Activated CD4-positive, alpha-beta T cell treated with anti-CD3 and anti-CD28 coated beads for 4 hours (primary cell): ENCODE data around the gene SOX5.
"Not testable (repeated sequence)": the region's sequence is repeated elsewhere in the genome, so short reads cannot be mapped to it uniquely, and the experiment has no call there.

ENCODE experiments used
- DNase-seq, 2 donors: peaks; one replicate each; pipeline ENCODE4 v3.0.0-alpha.2; 2020

The SOX5 gene

DNA sequence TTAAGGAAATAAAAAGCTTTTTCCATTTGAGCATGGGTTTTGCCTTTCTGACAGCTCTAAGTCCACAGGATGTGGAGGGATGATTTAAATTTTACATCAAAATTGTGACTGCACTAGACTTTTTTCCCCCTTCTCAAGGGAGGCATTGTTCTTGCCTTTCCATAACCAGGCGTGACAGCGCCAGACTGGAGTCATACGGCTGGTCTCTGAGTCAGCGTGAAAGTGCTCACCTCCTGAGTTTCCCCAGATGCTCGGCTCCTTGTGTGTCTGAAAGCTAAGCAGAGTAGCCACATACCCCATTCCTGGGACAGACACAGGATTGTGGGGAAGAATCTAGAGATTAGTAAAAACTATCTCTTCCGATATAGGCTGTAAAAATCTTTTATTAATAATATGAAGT lies 43.1 kb downstream of the SOX5 start:
- DNase-seq: no peak

DNA sequence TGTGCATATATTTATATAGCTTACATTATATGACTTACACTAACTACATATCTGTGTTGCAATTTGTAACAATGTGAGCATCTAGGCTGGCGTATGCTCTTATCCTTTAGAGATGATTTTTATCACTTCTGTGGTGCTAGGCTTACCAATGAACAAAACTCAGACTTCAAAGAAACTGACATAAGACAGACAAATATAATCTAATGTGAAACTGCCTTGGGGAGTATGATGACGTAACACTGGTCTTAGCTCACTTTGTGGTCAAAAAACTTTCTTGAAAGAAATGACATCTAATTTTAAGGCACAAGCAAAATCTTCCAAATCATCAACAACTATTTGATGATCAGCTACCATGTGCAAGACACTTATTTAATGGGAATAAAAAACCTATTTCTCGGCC lies 50.0 kb downstream of the SOX5 start:
- DNase-seq: no peak

DNA sequence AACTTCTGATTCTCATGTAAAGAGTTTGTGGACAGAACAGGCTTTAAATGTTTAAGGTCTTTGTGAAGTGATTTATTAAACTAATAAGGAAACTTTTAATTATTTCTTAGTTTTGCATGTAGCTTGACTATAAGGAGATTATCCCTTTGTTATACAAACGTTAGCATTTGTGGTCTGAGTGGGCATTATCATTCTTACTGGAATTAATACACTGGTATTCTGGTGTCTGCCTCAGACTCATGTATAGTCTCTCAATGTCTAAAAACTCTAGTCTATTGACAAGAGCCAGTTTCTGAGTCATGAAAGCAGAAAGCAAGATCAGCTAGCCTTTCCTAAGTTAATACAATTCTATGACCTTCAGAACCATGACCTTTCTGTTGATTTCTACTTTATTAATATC lies 51.3 kb downstream of the SOX5 start:
- no peak for DNase-seq

DNA sequence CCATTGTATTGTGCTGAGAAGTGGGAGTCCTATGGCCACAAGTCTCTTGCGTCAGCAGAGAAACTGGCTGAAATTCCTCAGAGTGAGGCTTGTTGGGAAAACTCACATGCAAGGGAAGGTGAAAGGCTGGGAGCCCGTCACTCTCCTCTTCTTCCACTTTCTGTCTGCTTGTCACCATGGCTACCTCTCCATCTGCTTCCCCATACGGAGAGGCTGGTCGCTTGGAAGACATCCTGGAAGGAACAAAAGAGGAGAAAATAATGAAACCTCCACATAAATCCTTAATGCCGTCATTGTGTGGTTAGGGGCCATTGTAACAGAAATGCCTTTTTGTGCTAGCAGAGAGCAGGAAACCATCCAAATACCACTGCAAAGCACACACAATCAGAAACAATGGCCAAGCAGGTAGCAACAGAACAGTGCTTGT lies 53.7 kb downstream of the SOX5 start:
- DNase-seq: no peak

DNA sequence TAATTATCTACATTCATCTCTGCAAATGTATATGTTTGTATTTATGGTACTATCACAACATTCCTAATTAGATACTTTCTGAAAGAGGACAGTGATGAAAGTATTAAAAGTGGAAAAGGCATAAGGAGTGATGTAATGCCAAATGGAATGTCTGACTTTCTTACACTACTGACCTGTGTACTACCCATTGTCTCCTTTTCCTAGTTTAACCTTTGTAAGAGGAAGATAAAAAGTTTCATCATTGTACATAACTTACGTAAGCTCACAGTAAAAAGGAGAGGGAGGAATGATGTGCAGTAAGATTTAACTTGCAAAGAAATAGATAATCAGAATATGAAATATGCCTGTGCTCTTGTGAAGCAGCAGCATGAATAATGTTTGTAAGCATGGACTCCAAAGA lies 55.9 kb downstream of the SOX5 start:
- no peak for DNase-seq

DNA sequence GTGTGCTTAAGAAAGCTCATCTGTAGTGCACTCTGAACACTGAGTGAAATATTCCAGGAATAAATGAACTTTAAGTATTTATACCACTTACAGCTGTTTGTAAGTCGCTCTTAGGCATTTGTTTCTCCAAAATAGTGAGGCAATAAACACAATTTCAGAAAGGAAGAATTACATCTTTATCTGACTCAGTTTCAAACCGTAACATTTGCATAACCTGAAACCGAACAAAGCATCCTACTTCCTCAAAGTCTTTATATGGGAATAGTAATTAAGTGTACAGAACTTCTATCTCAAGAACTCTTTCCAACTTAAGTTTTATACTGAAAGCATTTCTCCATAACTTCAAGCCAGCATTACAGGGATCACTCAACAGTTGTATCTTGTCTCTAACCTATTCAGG lies 58.4 kb downstream of the SOX5 start:
- DNase-seq: no peak

DNA sequence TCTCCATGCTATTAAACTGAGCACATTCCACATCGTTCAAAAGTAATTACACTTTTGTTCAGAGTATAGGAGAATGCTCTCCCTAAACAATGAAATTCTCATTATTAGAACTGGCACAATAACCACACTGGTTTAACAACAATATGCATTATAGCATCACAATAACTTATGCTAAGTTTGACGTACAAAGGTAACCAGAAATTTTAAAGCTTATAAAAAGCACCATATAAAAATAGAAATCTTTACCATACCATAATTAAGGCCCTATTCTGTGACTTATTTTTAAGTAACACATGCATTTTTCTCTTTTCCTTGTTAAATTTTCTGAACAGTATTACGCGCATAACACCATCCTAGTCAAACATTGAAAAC lies 60.4 kb downstream of the SOX5 start:
- no peak for DNase-seq

DNA sequence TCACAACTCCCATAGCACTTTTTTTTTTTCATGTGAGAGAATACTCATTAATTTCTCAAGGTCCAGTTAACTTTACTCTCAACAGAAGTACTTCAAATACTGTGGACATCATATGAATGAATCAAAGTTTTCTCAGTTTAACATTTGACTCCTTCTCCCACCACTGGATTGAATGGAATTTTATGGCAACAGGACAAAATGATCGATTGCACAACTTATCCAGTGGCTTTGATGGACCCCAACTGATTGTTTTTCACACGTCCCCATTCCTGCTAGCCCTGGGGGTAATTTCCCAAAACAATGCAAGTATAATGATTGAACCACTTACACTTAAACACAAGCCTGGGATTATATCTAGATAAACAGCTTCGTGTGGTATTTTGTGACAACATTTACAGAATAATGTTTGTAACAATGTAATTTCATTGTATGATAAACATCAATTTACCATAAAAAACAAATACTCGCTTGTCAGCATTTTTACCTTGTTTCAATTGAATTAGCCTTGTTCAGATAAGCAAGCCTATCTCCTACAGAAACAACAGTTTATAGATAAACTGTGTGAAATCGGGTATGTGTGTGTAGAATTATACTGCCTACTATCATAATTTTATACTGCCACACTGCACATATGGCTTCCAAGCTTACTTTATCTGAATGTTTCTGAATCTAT lies 60.9 kb downstream of the SOX5 start:
- DNase-seq: no peak

DNA sequence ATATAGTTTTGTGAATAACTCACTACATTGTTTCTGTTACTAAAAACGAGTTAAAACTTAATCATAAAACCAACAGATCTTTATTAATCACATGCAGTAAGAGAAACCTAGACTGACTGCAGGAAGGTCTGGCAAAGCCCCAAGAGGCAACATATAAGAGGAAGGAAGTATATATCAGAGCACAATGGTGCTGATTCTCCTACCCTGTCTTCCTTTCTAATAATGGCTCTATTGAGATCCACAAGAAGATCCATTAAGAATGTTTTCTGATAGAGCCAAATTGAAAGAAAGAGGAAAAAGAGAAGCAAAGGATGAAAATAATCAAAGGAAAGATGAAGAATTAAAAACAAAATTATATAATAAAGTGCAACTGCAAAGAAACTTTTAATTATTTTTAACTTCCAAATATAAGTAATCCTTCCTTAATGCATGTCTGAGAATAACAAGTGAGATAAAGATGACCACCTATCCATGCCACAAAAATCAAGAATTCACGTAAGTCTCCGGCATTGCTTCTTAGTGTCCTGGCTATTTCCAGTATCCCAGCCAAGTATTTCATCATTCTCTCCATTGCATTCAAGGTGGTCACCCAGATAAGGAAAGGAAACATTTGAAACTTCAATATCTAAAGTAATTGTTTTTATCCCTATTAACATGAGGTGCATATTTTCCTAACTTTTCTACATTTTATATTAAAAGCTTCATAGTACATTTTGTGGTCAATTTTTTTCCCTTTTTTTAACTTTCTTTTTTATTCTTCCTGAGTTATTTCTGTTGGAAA lies 62.2 kb downstream of the SOX5 start:
- DNase-seq: no peak

DNA sequence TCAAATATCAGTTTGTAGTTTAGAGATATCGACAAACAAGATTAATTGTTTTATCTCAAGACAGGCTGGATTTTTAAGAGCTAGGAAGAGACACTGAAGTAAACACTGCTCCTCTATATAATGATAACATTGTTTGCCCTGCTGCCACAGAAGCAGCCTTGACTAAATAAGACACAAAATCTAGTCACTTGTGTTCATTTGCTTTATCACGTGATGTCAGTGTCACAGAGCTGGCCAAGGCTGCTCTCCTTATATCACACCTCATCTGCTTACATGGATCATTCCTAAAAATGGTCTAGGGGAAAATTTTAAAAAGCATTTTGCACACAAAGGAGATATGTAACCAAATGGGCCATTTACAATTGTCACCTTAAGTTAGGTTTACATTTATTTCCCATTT lies 64.1 kb downstream of the SOX5 start:
- DNase-seq: no peak

DNA sequence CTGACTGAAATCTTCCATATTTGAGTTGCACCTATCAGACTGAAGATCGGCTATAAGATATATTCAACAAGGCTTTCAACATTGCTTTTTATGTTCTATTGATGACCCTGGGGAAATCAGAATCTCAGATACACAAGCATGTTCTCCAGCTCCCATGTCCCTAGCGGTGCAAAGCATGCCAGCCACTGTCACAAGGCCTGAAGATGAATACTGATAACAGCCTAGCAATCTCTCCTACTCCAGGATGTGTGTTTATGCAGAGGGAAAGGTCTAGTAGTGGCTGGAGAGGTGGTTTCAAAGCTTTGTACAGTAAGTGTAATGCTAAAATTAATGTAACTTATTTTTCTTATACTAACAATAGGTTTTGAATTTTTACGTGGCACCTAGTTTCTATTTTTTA lies 64.6 kb downstream of the SOX5 start:
- no peak for DNase-seq

DNA sequence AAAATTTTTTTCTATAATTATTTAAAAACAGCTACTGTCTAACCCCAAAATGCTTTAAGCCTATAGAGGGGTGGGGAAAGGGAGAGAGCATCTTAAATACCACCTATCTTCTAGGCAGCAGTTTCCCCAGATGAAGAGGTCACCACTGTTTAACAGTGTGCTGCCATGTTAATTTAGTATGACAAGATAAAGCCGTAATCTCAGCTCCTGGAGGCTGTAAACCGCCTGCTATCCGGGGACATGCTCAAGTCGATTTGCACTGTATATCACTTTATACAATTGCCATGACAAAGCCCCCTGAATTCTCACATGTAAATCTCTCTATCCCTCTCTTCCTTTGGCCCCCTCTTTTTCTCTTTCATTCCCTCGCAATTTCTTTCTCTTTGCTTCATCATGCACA lies 68.5 kb downstream of the SOX5 start:
- no peak for DNase-seq

DNA sequence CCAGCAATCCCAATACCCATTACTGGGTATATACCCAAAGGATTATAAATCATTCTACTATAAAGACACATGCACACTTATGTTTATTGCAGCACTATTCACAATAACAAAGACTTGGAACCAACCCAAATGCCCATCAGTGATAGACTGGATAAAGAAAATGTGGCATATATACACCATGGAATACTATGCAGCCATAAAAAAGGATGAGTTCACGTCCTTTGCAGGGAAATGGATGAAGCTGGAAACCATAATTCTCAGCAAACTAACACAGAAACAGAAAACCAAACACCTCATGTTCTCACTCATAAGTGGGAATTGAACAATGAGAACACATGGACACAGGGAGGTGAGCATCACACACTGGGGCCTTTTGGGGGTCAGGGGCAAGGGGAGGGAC lies 72.9 kb downstream of the SOX5 start:
- DNase-seq: not testable (repeated sequence)

DNA sequence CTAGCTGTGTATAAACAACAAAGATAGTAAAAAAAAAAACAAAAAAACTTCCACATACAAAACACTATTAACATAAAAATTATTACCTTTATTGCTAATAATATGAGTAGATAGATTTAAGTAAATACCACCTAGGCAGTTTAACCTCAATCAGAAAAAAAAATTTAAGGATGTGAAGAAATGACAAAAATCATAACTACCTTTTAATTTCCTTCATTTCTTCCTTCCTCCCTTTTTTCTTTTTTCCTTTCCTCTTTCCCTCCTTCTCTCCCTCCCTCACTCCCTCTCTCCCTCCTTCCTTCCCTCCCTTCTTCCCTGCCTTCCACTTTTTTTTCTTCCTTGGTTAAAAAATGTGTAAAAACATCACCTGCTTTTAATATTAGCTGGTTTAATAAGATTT lies 81.7 kb downstream of the SOX5 start:
- DNase-seq: no peak

DNA sequence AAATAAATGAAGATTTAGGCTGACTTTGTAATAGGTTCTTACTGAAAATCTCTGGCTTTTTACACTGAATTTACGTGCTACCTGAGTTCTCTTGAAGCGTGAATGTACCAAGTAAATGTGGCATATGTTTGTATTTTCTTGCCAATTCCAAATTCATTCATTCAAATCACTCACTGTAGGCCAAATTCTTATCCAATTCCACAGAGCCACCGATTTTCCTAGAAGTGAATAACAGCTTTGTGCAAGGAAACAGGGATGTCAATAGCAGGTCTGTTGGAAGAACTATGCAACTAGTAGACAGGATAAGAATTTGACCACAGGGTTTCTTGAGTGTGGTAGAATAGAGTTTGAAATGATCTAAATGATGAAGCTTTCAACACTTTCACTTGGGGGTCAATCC lies 86.8 kb downstream of the SOX5 start:
- no peak for DNase-seq

DNA sequence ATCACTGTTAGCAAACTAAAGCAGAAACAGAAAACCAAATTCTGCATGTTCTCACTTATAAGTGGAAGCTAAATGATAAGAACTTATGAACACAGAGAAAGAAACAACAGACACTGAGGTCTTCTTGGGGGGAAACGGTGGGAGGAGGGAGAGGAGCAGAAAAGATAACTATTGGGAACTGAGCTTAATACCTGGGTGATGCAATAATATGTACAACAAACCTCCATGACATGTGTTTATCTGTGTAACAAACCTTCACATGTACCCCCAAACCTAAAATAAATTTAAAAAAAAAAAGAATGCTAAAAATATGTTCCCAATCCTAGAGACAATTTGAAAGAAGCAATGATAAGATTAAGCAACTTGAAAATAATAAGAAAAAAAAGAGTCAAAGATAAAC lies 89.5 kb downstream of the SOX5 start:
- no peak for DNase-seq

DNA sequence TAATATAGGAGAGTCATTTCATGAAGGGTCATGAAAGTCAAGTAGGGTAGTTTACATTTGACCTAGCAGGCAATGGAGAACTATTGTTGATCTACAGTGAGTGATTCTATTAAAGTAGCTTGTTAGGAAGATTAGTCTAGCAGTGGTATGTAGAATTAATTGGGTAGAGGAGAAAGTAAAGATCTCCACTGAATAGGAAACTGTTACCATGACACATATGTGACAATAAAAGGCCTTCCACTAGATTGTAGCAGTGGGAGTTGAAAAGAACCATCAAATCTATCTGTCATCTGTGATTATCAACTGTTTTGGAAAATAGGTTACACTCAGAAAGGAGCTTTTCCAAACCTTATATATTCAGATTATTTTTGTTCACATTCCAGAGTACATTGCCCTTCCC lies 92.3 kb downstream of the SOX5 start:
- no peak for DNase-seq

DNA sequence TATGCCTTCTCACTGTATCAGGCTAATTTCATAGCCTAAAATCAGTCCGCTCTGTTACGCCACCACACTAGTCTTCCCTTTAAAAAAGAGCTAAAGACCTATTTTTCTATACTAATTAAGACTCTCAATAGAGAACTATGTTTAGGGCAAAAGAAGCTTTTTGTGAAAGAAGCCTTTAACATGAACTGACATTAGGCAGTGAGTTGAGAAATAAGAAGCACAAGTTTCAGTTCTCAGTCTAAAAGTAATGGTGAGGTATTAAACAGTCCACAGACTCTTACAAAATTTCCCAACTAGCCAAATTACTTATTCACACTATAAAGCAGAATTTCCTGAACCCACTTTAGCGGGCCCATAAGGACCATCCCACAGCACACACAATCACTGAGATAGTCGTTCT lies 93.7 kb downstream of the SOX5 start:
- DNase-seq: no peak

DNA sequence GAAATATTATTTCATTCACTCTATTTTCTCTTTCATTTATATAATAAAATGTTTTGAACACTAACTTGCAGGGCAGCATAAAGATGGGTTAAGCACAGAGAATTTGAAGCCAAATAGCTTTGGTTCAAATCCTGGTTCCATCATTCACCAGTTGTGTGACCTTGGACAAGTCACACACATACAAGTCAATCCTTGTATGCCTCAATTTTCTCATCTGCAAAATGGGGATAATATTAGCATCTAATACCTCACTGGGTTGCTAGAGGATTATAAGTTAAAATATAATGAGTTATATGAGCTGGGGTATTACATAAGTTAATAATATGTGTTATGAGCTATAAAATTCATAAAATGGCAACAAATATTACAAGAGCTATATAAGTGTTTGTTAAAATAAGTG lies 94.9 kb downstream of the SOX5 start:
- no peak for DNase-seq

DNA sequence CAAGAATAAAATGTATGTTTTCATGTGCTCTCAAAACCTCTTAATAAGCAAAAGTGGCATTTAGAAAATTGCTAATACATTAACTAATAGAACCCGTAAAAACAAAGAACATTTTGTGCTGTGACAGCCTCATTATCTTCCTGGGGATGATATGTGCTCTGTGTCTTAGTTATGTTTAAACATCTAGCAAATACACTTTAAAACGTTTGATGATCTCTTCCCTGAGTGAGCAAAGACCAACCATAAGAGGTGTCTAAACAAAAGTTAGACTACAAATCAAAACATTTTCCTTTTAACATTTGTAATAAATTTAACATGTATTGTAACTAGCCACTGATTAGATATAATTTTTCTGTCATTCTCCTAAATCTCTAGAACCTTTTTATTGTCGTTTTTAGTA lies 95.8 kb downstream of the SOX5 start:
- no peak for DNase-seq

DNA sequence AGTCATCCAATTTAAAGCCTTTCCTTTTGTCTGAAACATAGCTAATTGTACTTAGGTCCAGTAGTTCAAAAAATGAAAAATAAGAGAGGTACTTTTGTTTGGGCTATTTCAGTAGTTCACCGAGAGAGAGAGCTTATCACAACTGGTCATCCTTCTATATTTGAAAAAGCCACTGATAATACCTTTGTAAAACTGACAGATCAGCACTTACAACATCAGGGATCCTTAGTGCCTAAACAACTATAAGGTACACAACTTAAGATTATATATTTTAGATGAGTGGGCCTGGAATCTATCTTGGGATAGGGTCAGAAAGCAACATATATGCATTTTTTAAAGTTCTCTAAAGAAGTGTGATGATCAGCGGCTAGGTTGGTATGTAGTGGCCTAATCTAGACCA lies 97.9 kb downstream of the SOX5 start:
- DNase-seq: no peak

DNA sequence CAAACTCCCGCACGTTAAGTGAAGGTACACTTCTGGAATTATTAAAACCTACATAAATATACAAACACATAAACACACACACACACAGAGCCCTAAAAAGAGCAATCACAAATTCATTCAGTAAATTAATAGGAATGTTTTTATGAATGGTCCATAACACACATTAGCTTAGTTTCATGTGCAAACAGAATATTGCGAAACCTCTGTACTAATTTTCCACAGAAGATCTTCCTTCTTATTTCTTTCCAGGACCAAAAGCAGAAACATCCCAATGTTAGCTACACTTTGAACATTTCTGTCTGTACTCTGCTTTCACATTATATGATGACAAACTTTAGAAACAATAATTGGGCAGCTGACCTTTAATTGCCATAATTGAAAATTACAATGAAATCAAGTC lies 101.6 kb downstream of the SOX5 start:
- DNase-seq: no peak

DNA sequence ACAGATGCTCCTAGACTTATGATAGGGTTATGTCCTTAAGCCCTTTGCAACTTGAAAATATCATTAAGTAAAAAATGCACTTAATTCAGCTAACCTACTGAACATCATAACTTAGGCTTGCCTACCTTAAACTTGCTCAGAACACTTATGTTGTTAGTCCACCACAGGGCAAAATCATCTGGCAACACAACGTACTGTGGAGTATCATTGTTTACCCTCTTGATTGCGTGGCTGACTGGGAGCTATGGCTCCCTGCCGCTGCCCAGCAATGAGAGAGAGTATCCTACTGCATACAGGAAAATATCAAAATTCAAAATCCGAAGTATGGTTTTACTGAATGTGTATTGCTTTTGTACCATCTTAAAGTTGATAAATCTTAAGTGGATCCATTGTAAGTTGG lies 105.5 kb downstream of the SOX5 start:
- DNase-seq: no peak

DNA sequence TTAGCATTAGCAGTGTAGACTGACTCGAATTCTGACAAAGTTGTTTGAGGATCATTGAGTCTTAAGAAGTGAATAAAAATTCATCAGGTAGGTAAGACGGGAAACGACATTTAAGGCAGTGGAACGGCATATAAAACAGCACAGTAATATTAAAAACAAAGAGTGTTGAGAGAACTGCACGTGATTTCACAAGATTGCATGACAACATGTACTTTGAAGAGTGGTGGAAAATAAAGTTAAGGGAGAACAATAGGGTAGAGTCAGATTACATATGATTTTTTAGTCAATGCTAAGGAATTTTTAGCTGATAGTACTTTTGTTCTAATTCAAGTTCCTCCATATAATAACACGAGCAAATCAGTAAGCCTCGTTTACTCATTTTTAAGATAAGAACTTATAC lies 115.4 kb downstream of the SOX5 start:
- DNase-seq: no peak

DNA sequence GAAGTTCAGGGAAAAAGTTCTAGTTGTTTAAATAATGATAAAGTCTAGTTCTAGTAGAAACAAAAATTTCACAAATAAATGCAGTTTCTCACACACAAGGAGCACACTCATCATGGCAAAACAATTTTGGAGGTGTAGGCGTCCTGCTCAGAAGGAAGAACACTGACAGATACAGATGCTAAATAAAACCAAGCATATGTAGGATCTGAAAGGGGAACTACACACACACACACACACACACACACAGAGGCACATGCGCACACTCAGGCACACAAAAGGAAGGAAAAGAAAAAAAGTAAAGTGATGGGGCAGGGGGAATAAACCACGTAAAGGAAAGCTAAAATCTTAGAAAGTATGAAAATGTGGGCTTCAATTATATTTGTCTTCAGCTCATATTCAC lies 117.7 kb downstream of the SOX5 start:
- DNase-seq: no peak
